GM04503 (cell line): ENCODE data around the gene PES1.
"Not testable (repeated sequence)": the region's sequence is repeated elsewhere in the genome, so short reads cannot be mapped to it uniquely, and the experiment has no call there.

Source experiments
- DNase-seq: peaks from one replicate; pipeline ENCODE4 v3.0.0-alpha.2; 2012; ENCODE audit warnings: low read depth

The PES1 gene

GRCh38 chr22:30574095-30574981, 17.4 kb downstream of the PES1 start, which contains the start of gene GAL3ST1:
TSS of gene GAL3ST1 (minus strand) at chr22:30574665. CDS start at chr22:30557392, 17,273 bp downstream.
- no peak for DNase-seq

- DNase-seq: no peak
Observed at GRCh38 chr22:30573594-30574094, 18.1 kb downstream of the PES1 start.

- DNase-seq: no peak
Observed at GRCh38 chr22:30572840-30573593, 18.7 kb downstream of the PES1 start.

GRCh38 chr22:30572210-30572609, 19.5 kb downstream of the PES1 start:
- DNase-seq: no peak

- no peak for DNase-seq
Observed at GRCh38 chr22:30569674-30570202, 22.0 kb downstream of the PES1 start.

GRCh38 chr22:30568137-30568805, 23.4 kb downstream of the PES1 start:
- DNase-seq: no peak

- not testable (repeated sequence) for DNase-seq
Observed at GRCh38 chr22:30567277-30567676, 24.4 kb downstream of the PES1 start.

GRCh38 chr22:30566125-30566524, 25.6 kb downstream of the PES1 start:
- no peak for DNase-seq

GRCh38 chr22:30565341-30565740, 26.4 kb downstream of the PES1 start:
- peak; percentile 19 for DNase-seq

GRCh38 chr22:30564761-30565119, 27.0 kb downstream of the PES1 start:
- DNase-seq: no peak

- no peak for DNase-seq
Observed at GRCh38 chr22:30564045-30564760, 27.5 kb downstream of the PES1 start.

GRCh38 chr22:30562366-30562765, 29.3 kb downstream of the PES1 start:
- DNase-seq: no peak

GRCh38 chr22:30561402-30562189, 30.1 kb downstream of the PES1 start:
- DNase-seq: no peak

GRCh38 chr22:30560643-30561202, 31.0 kb downstream of the PES1 start:
- DNase-seq: not testable (repeated sequence)

GRCh38 chr22:30559889-30560288, 31.8 kb downstream of the PES1 start:
- no peak for DNase-seq

- no peak for DNase-seq
Observed at GRCh38 chr22:30557243-30557642, 34.5 kb downstream of the PES1 start.

- DNase-seq: no peak
Observed at GRCh38 chr22:30556388-30556787, 35.3 kb downstream of the PES1 start.

GRCh38 chr22:30555282-30556210, 36.2 kb downstream of the PES1 start:
- no peak for DNase-seq

- no peak for DNase-seq
Observed at GRCh38 chr22:30553971-30554370, 37.7 kb downstream of the PES1 start.
